GM18499 (cell line): Measurements from ENCODE around the gene SNX27.

Source experiments
- ATAC-seq: cut with Tn5 transposase; IDR thresholded peaks from one replicate; pipeline ENCODE4 v1.9.1; 2021; ENCODE audit warnings: moderate number of reproducible peaks; ENCODE audit not compliant: insufficient read depth, unreplicated experiment

SNX27 gene

GRCh38 chr1:151611832-151612500 lies at the start of gene SNX27:
Gene SNX27, plus strand, starts transcription at chr1:151612050. Its CDS starts 152 bp downstream, at chr1:151612202.
- peak; percentile 70 for ATAC-seq

DNA sequence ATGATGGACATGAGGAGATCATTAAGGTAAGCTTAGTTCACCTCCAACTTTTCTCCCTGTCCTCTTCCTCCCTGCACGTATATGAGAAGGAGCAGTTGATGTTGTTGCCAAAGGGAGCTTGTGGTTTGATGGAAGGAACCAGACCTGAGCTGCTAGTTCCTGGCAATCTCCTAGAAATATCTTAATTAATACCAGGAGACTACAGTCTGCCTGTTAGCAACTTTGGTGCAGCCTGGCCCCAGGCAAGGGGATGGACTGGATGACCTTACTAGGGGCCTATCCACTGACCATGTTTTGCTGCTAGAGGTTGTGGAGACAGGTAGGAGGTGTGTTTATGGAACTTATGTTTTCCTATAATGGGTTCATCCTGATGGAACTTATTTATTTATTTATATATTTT lies 49.2 kb upstream of the SNX27 start:
- no peak for ATAC-seq

- no peak for ATAC-seq
Measured at GRCh38 chr1:151563376-151563775, 48.5 kb upstream of the SNX27 start.

- no peak for ATAC-seq
Measured at GRCh38 chr1:151565502-151566189, 46.2 kb upstream of the SNX27 start.

DNA sequence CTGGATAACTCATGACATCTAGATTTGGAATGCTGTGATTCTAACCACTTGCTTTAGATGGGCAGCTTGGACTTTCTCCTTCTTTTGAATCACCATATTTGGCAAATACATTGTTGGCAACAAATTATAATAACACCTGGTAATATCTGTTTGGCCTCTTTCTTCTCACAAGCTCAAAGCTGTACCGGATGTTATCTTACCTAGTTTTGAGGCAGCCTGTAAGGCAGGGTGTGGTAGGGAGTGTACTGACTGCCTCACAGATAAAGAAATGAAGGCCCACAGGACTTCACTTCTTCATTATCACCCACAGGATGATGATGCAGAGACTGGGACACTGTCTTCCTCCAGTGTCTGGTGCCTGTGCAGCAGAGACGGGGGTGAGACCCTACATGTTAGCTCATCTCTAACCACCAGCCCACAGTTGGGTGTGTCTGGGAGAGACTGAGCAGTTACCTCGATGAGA lies 43.2 kb upstream of the SNX27 start:
- no peak for ATAC-seq

DNA sequence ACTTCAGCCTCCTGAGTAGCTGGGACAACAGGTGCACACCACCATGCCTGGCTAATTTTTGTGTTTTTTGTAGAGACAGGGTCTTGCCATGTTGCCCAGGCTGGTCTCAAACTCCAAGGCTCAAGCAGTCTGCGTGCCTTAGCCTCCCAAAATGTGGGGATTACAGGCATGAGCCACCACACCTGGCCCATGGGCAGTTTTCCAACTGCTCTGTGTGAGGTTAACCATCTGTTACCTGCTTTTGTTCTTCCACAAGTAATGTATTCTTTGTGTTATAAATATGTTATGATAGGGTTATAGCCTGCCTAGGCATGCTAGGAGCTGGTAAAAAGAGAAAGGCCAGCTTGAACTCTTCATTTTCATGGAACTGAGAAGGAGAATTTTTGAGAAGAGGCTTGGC lies 41.0 kb upstream of the SNX27 start:
- ATAC-seq = no peak

DNA sequence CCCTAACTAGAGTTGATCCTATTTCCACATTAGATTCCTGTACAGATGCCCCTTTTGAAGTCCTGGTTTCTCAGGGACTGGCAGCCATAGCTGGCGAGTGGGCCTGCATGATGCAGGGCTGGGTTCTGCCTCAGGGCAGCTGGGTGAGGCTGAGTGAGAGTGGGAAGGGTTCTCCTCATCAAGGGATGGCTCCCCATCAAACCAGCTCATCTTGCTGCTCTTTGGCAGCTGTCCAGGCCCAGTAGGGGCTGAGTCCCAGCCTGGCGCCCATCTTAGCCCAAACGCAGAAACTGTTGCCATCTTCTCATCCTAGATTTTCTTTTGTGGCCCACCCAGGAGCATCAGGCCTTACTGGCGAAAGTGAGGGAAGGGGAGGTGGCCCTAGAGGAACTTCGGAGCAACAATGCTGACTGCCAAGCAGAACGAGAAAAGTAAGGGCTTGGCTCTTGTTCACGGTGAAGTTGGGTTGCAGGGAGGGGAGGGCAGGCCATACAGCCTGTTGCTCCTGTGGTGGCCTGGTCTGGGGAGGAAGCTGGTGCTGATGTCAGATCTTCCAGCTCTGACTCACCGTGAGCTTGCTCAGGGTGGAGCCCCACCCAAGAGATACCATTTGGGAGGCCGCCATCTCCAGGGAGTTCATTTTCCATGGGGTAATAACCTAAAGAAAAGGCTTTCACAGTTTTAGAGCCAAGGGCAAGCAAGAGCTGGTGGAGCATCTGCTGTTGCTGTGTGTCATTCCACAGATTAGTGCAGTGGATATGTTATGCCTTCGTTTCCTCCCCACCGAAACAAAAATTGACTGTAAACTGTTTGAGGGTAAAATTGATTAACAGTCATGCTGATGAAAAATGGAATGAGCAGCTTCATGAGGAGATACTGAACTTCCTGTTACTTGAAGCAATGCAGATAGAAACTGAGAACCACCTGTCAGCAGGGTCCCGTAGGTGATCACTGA lies 37.0 kb upstream of the SNX27 start:
- ATAC-seq = no peak

- no peak for ATAC-seq
Measured at GRCh38 chr1:151577173-151577572, 34.7 kb upstream of the SNX27 start.

- ATAC-seq = no peak
Measured at GRCh38 chr1:151578941-151579340, 32.9 kb upstream of the SNX27 start.

GRCh38 chr1:151579436-151580225 lies 32.2 kb upstream of the SNX27 start:
- no peak for ATAC-seq

GRCh38 chr1:151581451-151581850 lies 30.4 kb upstream of the SNX27 start:
- ATAC-seq = no peak

GRCh38 chr1:151581921-151582320 lies 29.9 kb upstream of the SNX27 start:
- ATAC-seq = no peak

DNA sequence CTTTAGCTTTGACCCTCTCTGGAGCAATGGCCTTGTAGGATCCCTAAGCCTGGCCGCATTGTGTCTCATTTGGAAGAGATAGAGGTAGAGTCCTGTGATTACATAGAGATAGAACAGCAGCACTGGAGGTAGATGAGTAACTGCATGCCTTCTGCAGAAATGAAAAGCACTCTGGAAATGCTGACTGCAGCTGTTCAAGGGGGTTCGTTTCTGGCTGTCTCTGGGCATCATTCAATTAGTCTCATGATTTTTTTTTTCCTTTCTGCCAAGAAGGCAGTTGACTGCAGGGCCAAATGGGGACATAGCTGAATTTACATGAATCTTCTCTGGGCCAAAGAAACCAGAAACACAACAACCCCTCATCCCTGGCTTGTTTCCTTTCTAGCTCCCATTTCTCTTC lies 28.1 kb upstream of the SNX27 start:
- no peak for ATAC-seq

DNA sequence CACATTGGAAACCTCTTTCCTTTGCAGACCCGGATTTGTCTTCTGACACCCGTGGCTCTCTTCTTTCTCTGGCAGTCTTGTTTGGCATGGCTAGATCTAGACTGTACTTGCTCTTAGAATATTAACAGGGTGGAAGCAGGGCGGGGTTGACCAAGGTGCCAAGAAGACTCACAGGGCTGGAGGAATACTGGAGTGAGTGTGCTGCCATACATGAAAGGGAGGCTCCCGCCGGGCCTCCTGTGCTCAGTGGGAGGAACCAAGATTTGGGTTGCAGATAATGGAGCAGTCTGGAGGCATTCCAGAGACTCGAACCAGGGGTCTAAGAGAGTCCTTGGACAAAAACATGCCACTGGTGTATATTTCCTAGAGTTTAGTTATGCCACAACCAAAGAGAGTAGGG lies 27.6 kb upstream of the SNX27 start:
- ATAC-seq = no peak

DNA sequence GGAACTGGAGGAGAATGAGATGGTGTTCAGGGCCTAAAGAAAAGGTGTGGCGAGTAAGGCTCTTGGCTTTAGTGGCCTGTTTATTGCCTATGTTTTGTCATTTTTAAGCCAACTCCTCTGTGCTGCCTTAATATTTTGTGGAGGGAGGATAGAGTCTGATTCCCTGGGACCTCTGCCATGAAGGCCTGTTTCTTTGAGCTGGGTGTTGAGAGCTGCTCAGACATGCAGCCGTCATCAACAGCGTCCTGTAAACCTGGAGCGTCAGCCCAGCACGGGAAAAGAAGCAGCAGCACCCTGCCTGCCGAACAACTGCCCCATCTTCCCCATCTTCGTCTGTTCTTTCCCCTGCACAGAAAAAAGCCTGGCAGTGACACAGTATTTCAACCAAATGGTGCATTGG lies 27.1 kb upstream of the SNX27 start:
- no peak for ATAC-seq

DNA sequence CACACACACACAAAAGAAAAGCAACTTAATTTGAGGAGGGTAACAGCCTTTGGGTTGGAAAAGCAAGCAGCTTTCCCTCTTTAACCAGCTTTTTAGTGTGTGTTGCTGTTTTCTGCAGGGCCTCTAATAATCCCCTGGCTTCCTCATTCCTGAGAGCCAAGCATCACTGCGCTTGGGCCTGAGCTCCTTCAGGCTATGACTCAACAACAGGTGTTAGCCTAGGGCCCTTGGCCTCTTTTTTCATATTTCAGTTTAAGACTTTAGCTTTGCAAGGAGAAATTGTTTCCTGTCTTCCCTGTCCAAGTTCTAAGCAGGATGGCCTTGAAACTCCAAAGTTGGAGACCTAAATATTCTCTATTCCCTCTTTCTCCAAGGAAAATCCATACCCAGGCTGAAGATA lies 26.2 kb upstream of the SNX27 start:
- ATAC-seq = no peak

- no peak for ATAC-seq
Measured at GRCh38 chr1:151590961-151591360, 20.9 kb upstream of the SNX27 start.

DNA sequence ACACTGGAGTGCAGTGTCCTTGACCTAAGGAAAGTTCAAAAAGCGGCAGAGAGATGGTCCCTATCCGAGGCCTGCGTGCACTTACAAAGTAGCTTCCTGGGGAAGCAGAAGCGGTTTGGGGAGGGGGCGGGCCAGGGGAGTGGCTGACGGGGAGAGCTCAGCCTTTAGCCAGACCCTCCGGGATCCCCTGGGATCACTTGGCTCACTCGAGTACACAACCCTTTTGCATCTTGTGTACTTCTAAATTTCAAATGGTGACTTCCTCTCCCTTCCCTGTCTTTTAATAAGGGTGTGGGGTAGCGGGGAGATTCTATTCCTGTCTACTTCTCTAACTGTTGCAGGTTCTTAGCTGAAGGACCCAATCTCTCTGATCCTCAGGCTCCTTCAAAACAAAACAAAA lies 18.1 kb upstream of the SNX27 start:
- no peak for ATAC-seq

DNA sequence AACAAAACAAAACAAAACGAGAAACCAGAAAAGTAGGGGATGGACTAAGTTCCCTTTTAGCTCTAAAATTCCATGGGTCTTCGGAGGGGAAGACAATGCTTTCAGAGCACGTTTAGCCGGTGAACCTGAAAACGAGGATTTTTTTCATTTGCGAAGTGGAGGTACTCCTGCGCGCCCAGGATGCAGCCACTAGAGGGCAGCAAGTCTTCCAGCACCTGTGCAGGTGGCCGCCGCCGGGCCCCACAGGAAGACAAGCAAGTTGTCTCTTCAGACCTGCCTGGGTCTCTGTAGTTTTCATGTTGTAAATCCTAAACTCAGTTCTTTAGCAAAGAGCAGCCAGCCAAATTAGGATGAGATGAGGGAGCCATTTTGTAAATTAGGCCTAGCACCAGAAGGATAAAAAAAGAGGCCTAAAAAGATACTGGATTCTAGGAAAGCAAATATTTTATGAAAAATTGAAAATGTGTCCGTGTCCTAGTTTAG lies 17.7 kb upstream of the SNX27 start:
- no peak for ATAC-seq
